Activated naive CD4-positive, alpha-beta T cell (primary cell): ENCODE data around the gene RNF223.
"Not testable (repeated sequence)": the region's sequence is repeated elsewhere in the genome, so short reads cannot be mapped to it uniquely, and the experiment has no call there.

Source experiments
- DNase-seq, 4 experiments: peaks; one replicate each; lab custom pipeline; 2025; lab: John Stamatoyannopoulos, UW

The RNF223 gene

DNA sequence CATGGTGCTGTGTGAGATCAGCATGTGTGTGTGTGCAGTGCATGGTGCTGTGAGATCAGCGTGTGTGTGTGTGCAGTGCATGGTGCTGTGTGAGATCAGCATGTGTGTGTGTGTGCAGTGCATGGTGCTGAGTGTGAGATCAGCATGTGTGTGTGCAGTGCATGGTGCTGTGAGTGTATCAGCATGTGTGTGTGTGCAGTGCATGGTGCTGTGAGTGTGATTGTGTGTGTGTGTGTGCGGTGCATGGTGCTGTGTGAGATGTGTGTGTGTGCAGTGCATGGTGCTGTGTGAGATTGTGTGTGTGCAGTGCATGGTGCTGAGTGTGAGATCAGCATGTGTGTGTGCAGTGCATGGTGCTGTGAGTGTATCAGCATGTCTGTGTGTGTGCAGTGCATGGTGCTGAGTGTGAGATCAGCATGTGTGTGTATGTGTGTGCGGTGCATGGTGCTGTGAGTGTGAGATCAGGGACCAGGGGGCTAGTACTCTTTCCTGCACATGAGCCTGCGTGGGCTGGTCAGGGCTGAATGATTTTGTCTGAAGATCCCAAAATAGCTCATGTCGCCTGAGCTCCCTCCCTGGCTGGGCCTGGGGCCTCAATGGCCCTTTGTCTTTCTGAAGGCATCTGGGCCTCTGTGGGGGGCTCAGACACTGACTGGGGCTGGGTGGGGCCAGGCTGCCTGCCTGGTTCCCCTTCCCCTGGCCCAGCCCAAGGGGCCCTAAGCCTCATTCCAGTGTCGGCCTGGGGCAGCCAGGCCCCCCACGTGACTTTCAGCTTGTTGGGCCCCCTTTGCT lies 43.0 kb downstream of the RNF223 start:
- DNase-seq, result not testable (repeated sequence)

DNA sequence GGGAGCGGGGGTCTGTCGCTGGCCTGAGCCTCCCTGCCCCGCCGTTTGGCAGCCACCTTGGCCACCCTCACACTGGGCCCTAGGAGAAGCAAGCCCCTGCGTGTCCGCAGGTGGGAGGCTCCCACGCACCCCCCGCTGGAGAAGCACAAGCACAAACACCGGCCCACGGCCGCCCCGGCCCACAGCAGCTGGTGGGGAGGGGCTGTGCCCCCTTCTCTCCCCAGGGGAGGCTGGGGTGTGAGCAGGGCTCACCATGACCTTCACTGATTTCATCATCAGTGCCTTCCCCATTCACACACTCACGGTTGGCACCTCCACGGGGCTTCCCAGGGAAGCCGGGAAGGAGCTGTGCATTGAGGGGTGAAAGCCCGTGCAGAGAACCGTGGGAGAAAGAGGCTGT lies 46.3 kb downstream of the RNF223 start:
- no peak for DNase-seq

DNA sequence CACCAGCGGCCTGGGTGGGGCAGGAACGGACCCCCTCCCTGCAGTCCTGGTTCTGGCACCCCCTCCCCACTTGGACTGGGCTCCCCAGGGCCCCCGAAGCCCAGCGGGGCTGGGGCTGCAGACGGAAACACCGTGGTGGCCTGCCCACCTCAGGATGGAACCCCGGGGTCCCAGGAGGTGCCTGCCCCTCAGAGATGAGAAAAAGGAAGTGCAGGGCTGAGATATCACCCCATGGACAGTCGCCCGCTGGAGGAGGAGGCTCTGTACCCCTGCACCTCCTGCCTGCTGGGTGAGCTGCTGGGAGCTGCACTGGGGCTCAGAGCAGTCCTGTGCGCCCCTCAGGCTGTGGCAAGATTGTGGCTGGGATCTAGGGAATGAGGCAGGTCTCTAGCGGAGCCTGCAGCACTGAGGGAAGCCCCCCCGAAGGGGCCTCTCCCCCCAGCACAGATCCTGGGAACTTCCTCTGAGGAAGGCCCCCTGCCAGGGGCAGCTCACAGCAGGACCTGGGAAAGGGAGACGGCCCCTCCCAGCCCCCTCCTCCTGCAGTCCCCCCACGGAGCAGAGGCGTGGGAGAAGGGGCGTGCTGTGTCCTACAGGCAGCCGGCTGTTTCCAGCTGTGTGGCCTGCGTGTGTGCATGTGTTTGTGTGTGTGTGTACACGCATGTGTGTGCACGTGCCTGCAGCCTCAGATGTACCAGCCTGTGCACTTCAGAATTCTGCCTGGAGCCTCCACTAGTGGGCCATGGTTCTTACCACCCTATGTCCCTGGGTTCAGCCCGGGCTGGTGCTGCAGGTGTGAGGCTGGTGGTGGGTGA lies 47.3 kb downstream of the RNF223 start:
- no peak for DNase-seq

DNA sequence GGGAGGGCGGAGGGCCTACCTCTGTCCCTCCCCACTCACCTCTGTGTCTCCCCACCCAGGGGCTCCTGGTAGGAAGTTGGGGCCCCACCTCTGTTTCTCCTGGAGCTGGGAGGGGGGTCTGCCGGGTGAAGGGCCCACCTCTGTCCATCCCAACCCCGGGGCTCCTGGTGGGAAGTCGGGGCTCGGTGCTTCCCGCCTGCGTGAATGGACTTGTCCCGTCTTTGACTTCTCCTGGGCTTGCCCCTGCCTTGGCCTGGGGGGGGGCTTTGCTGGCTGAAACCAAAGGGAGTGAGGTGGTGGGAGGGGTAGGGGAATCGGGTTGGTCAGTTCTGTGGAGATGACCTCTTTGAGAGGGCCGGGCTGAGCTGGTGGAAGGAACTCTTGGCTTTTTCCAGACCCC lies 48.4 kb downstream of the RNF223 start:
- DNase-seq, result no peak

DNA sequence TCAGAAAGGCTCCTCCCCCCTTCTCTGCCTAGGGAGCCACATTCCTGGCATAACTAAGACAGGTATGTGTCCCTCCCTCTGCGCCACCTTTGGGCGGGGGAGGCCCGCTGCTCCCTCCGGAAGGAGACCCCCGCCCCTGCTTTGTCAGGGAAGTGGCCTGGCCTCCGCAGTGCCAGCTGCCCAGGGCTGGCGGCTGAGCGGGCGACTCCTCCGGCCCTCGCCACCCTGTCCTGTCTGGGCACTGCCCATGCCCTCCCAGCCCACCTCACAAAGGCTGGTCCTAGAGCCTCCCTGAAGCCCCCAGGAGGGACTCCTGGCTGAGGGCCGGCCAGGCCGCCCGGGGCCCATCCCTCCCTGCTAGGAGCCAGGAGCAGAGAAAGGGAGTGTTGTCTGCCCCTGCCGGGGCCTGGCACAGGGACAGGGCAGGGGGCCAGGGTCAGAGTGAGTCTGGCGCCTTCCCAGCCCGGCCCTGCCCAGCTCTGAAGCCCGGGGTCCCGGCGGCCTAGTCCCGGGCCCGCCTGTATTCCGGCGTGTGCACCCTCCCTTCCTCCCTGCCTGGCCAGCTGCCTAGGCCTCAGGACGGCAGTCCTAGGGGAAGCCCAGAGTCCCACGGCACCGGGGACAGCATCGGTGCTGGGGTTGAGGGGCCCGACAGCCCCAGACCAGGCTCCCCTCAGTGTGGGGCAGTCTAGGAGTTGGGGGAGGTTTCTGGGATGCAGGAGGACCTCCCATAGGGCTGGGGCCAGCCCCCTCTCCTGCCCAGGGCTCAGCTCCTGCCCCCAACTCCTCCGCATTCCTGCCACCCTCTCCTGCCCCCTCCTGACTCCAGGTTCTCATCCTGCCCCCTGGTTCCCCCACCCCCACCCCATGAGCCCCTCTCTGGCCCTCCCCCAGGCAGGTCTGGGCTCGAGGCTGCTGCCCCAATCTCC lies 49.1 kb downstream of the RNF223 start:
- no peak for DNase-seq

DNA sequence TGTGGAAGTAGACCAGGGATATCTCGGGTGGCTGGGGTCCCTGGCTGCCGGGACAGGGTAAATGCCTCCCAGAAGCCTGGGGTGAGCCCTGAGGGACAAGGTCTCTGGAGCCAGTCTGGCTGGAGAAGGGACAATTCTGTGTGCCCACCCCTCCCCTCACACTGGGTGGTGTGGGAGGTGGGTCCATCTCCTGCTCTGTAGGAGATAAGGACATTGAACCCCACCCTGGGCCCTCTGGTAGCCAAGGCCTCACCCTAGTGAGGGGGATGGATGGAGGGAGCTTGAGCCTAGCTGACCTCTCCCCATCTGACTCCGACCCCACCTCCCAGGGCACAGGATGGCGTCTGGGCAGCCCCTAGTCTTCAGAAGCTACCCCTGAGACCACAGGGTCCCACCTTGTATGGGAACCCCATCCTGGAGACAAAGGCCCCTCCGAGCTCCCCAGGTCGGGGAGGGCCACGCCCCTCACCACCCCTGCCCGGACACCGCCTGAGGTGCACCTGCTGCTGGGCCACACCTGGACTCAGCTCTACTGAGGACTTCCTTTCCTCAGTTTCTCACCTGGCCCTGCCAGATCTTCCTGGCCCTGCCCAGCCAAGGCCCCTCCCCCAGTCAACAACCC lies 49.8 kb downstream of the RNF223 start:
- no peak for DNase-seq

DNA sequence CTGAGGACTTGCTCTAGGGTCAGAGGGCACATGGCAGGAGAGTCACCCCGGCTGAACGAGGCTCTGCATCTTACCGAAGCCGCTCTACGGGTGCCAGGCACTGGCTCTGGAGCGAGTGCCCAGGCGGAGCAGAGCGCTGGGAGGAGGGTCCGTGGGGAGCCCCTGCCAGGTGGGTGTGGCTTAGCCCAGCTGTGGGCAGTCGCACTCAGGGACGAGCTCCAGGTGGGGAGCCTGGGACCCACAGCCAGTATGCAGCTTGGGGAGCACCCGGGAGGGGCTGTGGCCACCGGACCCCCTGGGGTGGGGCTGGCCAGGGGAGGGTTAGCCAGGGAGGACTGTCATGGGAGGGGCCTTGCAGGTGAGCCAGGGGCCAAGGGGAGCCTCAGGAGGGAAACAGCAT lies 50.4 kb downstream of the RNF223 start:
- no peak for DNase-seq

DNA sequence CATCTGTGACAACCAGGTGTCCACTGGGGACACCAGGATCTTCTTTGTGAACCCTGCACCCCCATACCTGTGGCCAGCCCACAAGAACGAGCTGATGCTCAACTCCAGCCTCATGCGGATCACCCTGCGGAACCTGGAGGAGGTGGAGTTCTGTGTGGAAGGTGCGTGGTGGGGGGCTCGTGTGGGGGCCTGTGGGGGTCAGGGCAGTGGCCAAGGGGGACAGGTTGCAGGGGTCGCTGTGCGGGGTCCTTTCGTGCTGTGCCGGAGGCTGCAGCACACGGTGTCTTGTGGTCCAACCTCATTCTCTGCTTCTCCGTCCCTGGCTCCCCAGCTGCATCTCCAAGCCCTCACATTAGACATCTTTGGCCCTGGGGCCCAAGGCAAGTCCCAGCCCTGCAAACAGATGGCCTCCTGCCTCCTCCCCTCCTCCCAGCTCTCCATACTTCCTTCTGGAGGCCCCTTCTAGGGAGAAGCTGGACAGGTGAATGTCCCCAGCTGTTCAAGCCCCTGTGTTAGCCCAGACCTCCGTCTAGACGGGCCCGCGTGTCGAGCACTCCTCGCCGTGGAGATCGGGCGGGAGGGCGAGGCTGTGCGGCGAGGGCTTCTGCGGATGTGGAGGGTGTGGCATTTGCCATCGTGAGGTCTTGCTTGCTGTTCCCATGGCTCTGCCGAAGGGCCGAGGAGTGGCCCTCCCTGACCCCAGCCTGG lies 51.6 kb downstream of the RNF223 start:
- no peak for DNase-seq

DNA sequence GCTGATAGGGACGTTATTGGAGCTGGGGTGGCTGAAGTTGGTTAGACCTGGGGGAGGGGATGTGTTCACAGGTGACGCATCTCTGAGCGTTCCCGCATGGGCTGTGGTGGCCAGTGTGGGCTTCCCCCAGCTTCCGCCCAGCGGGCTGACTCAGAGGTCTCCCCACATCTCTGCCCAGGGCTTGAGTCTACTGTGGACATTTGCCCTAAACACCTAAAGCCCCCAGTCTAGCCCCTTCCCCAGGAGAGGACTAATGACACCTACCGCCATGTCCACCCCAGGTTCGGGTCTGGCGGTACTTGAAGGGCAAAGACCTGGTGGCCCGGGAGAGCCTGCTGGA lies 52.2 kb downstream of the RNF223 start:
- DNase-seq, result no peak

DNA sequence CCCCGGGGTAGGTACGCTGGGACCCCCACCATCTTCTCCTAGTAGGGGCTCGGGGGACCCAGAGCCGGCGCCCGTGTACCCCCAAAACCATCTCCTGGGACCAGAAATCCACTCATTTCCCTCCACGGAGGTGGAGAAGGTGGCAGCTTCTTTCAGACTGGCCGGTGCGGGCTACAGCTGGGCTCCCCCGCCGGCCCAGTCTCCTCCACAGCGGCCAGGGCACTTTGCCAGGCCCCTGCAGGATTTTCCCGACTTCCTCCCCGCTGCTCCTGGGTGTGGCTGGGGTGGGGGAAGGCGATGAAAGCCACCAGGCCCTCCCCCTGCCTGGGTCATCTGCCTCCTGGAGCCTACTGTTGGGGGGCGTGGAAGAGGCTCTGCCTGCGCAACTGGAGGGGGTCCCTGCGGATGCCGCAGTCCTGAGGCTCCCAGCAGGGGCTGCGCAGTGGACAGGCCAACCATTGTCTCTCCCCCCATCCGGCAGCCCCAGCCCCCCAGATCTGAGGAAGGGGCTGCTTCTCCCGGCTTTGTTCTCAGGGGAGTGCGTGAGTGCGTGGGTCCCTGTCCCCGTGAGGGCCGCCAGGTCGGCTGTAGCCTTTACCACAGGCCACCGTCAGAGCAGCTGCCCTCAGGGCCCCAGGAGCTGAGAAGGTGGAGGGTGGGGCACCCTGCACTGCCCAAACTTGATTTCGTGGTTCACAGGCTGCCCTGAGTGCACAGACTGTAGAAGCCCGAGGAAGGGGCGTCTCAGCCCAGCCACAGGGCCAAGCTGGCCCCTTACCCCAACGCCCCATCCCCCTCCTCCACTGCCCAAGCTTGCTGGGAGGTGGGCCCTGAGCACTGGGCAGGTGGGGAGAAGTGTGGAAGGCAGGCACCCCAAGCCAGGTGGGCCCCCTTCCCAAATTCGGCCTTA lies 52.8 kb downstream of the RNF223 start:
- no peak for DNase-seq
